ENCODE results near the gene CAPN15.

CAPN15 gene

GRCh38 chr16:561957-562938, 34.7 kb downstream of the CAPN15 start:
- no peak for DNase-seq (ENCODE audit: low read depth)

- no peak for DNase-seq (ENCODE audit: low read depth)
Measured at GRCh38 chr16:563072-563644, 35.6 kb downstream of the CAPN15 start.

DNA sequence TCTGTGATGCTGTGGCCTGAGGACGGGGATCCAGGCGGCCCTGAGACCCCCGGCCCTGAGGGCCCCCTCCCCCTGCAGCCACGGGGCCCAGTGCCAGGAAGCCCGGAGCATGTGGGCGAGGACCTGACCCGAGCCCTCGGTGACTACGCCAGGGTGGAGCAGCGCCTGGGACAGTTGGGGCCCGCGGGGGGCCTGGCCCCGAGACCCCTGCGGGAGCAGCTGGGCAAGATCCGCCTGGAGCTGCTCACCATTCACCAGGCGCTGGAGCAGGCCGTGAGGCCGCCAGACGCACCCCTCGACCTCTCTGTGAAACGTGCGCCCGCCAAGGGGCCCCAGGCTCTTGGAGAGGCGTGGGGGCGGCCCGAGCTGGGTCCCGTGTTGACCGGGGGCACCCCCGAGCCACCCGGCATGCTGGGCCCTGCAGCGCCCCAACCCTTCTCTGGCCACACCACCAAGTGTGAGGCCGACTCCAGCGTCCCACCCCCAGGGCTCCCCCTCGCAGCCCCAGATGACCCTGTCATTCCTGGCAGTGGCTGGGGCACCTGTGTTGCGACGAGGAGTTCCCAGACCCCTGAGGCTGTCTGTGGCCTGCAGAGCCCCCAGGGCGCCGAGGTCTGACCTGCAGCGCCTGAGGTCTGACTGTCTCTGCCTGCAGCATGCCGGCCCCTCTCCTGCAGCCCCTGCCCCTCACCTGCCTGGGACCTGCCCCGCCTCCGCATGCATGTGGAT, 37.3 kb downstream of the CAPN15 start:
- DNase-seq (ENCODE audit: low read depth) = no peak

DNA sequence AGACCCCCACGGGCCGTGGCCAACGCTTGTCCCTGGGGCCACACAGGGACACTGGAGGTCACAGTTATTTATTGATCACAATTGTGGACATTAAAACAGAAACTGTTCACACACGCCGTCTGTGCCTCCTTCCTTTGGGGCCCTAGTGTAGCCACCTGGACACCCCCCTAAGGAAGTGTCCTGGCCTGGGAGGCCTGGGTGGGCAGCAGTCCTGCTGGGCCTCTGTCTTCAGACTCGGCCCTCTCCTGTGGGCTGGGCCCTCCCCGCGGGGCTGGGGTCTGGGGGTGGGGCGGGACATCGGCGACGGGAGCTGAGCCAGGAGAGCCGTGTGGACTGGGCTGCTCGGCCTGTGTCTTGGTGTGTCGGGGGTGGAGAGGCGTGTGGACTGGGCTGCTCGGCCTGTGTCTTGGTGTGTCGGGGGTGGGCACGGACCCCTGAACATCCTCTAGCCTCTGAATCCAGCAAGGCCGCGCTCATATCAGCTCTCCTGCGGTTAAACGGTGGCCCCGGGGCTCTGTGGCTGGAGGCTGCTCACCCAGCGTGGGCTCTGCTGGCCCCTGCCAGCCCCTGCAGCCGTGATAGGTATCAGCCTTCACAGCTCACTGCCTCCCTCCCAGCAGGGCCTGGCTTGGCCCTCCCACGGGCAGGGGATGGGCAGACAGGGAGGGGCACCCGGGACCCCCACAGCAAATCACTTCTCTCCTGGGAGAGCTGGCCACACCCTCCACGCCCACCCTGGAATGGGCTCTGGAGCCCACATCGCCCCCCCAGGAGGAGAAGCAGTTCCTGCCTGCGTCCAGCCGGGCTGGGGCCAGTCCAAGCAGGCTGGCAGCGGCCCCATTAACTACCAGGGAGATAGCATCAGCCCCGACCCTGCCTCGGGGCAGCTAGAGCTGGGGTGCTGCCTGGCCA, 38.2 kb downstream of the CAPN15 start:
- no peak for DNase-seq (ENCODE audit: low read depth)

GRCh38 chr16:566475-567372, 39.2 kb downstream of the CAPN15 start, which contains the start of gene NHLRC4:
Gene NHLRC4, plus strand, starts transcription at chr16:567005. Its CDS starts 1,043 bp downstream, at chr16:568048.
- no peak for DNase-seq (ENCODE audit: low read depth)

DNA sequence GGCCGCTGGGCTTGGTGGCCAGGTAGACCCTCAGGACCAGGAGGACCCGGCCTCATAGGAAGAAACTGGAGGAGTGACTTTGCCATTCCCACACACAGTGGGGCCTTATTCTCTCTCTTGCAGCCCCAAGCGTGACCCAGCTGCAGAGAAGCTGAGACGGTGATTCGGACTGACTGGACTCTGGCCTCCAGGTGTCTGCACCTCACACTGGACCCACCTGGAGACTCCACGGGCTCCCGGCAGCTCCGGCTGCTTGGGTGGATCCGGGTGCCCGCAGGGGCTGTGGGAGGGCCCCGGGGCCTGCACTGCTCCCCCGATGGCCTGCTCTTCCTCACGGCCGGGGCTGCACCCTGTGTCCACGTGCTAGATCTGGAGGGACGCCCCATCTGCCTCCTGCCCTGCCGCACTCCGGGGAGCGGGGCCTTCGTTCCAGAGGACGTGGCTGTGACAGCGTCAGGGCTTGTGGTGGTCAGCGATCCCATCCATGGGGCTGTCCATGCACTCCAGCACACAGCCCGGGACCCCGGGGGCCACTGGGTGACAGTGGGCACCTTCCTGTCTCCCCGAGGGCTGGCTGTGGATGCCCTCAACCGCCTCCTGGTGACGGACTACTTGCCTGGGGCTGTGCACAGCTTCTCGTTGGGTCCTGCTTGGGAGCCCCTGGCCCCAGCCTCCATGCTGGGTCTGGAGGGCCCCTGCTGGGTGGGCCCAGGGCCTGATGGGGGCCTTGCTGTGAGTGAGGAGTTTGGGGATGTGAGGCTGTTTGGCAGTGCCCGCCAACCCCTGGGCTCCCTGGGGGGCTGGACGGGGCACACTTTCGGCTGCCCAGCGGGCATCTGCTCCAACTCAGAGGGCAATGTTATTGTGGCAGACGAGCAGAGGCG, 40.1 kb downstream of the CAPN15 start:
- DNase-seq (ENCODE audit: low read depth) = no peak

DNA sequence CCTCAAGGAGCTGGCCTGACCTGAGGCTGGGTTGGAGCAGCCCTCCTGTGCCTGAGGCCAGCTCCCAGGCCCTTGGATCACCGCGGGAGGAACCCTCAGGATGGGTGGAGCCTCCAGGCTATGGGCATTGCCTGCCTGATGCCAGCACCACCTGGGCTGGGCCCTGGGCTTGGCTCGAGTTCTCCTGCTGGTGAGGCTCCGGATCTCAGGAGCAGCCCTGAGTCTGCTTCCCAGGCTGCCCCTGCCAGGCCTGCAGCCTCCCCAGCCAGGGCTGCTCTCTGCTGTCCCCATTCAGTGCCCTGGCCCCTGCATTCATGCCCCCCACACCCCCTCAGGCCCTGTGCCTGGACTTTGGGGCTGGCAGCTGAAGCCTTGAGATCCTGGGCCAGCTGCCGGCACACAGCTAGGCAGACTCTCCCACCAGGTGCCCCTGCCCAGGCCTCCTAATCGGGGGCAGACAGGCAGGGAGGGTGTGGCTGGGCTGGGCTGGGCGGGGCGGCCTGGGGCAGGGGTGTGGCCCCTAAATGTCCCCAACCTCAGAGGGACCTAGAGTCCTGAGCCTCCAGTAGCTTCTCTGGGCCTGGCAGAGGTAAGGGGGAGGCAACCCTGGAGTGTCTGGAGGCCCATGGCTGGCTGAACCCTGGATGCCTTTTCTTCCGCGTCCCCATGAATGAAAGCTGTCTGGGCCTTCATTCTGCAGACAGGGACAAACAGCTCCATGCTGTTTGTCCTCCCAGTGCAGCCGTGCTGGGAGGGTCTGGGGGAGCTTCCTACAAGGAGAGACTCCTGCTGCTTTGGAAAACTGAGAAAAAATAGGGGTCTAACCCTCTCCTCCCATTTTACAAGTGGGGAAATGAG, 41.1 kb downstream of the CAPN15 start:
- DNase-seq (ENCODE audit: low read depth) = no peak

DNA sequence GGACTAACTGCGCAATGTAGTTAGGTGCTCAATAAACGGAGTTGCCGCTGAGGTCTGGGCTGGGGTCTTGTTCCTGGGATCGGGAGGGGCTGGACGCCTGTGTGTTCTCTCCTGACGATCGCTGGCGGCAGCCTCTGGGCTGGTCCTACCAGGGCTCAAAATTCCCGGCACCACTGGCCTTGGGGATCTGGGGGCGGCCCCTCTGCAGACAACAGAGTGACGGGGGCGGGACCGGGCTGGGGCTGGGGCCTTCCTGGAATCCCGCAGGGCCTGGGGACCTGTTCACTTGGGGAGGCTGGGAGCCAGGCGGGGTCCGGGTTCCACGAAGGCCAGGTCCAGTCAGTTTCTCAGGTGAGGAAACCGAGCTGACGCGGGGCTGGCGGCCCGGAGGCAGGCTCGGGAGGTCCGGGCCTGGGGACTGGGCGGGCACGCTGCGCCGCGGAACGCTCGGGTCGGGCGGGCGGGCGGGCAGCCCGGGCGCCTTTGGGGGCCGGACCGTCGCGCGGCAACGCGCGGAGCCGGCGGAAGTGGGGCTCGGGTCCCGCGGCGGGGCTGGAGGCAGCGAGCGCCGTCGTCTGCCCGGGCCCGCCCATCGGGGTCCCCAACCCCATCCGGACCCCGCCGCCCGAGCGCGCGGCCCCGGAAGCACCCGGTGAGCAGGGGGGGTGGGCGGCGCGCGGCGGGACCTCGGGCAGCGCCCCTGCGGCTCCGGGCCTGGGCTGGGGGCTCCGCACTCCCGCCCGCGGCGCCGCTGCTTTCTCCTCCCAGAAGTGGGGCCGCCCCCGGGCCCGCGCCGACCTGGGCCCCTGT, 42.1 kb downstream of the CAPN15 start, which contains the start of gene PIGQ:
TSS of gene PIGQ (plus strand) at position 524 of the 810 bp plus-strand sequence. CDS start 4,107 bp downstream, outside the sequence.
- no peak for DNase-seq (ENCODE audit: low read depth)

DNA sequence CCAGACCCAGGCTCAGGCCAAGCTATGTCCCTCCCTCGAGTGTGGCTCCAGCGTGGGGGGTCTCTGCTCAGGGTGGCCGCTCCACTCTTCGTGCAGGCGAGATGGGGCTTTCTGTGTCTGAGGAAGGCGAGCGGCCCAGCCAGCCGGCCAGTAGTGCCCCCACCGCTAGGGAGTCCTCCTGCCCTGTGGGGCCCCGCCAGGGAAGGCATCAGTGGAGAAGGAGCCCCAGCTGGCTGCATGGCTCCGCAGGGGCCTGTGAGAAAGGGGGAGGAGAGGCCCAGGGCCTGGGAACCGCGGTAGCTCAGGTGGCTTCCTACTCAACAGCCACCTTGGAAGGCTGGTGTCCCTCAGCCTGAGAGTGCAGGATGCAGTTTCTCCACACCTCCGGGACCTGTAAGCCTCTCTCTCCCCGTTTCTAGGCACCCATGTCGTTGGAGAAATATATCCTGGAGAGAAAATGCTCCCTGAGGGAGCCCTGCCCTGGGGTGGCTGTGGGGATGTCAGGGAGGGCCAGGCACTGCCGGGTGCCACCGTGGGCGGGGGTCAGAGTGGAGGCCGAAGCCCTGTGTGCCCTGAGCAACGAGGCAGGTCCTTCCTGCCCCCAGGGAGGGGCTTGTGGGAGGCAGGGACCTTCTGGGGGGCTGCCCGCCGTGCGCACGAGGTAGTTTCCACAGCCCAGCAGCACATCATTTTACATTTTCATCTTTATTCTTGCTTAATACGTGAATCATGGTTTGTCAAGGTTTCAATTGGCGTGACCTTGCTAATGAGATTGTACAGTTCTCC, 45.5 kb downstream of the CAPN15 start:
- DNase-seq (ENCODE audit: low read depth) = no peak

DNA sequence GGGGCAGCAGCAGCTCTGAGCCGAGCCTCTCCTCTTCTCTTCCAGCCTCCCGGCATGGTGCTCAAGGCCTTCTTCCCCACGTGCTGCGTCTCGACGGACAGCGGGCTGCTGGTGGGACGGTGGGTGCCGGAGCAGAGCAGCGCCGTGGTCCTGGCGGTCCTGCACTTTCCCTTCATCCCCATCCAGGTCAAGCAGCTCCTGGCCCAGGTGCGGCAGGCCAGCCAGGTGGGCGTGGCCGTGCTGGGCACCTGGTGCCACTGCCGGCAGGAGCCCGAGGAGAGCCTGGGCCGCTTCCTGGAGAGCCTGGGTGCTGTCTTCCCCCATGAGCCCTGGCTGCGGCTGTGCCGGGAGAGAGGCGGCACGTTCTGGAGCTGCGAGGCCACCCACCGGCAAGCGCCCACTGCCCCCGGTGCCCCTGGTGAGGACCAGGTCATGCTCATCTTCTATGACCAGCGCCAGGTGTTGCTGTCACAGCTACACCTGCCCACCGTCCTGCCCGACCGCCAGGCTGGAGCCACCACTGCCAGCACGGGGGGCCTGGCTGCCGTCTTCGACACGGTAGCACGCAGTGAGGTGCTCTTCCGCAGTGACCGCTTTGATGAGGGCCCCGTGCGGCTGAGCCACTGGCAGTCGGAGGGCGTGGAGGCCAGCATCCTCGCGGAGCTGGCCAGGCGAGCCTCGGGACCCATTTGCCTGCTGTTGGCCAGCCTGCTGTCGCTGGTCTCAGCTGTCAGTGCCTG, 46.7 kb downstream of the CAPN15 start:
- no peak for DNase-seq (ENCODE audit: low read depth)

DNA sequence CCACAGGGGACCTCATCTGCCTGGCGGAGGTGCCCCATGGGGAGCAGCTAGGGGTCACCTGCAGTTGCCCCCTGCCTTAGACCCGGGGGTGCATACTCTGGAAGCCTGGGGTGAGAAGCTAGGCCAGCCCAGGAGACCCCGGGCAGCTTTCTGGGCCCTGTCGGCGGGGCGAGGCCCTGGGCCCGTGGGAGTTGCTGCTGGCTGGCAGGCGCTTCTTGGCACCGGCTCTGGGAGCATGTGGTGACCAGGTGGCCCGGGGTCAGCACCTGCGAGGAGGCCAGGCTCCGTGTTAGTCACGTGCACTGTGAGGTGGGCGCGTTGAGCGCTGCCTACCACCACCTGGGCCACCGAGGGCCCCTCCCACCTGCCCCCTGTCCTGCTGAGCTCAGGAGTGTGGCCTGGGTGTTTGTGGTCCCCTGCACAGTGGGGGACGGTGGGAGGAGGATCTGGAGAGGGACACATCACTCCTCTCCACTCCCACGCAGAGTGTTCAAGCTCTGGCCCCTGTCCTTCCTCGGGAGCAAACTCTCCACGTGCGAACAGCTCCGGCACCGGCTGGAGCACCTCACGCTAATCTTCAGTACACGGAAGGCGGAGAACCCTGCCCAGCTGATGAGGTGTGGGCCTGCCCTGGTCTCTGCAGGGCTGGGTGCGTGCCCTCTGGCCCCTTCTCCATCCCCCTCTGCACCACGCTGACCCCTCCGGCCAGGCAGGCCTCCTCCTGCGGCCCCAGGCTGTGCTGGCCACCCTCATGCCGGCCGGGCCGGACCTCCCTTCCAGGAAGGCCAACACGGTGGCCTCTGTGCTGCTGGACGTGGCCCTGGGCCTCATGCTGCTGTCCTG, 48.1 kb downstream of the CAPN15 start:
- no peak for DNase-seq (ENCODE audit: low read depth)

DNA sequence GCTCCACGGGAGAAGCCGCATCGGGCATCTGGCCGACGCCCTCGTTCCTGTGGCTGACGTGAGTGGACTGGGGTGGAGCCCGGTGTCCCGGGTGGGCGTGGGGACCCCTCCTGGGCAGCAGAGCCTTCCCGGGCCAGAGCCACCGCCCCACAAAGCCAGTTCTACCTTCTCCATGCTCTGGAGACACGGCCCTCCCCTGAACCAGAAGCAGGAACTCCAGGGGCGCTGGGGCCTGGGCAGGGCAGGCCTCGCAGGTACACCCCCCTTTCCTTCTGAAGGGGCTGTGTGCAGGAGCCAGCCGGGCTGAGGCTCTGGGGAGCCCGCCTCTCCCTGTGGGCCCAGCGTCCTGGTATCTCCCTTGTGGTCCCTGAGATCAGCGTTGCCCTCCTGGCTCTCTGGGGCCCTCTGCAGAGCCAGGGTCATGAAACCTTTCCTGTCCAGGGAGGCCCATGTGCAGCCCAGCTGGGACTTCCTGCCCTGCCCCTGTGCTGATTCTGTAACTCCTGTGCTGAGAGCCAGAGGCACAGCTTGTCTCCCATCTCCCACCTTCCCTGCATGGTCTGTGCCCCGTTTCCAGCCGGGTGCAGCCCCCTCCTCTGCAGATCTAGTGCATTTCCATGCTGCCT, 48.8 kb downstream of the CAPN15 start:
- no peak for DNase-seq (ENCODE audit: low read depth)

- no peak for DNase-seq (ENCODE audit: low read depth)
Measured at GRCh38 chr16:576823-577201, 49.3 kb downstream of the CAPN15 start.

GRCh38 chr16:577796-578195, 50.3 kb downstream of the CAPN15 start:
- no peak for DNase-seq (ENCODE audit: low read depth)

All from stimulated activated CD8-positive, alpha-beta memory T cell treated with anti-CD3 and anti-CD28 coated beads, Interleukin-12 subunit alpha, Interleukin-12 subunit beta, amount 100 ng/mL, for 1 hour (primary cell).